ENCODE measurements around the gene CBY3. TPM values are rescaled to one million over a fixed set of nuclear protein-coding genes. Genes with fewer than 3 reads are reported as not detected.

Gene CBY3
- polyA plus RNA-seq, 1 of the 3 experiments (the other 2 are of a cell fraction) = not detected

GRCh38 chr5:179699616-179700237 lies 18.9 kb upstream of the CBY3 start:
- H3K9me3 ChIP-seq = no peaks in the 10 kb centered on the region
- WGBS (ENCODE audit: low lambda C conversion rate) = 2% methylated on average over 19 of the region's 19 CpGs
- CTCF ChIA-PET = interaction anchor here (0.9 to 1.1 kb wide), 2 partner anchors 18 to 63 kb away, joined by 3 to 4 read pairs; no protein-coding TSS in a partner anchor

DNA sequence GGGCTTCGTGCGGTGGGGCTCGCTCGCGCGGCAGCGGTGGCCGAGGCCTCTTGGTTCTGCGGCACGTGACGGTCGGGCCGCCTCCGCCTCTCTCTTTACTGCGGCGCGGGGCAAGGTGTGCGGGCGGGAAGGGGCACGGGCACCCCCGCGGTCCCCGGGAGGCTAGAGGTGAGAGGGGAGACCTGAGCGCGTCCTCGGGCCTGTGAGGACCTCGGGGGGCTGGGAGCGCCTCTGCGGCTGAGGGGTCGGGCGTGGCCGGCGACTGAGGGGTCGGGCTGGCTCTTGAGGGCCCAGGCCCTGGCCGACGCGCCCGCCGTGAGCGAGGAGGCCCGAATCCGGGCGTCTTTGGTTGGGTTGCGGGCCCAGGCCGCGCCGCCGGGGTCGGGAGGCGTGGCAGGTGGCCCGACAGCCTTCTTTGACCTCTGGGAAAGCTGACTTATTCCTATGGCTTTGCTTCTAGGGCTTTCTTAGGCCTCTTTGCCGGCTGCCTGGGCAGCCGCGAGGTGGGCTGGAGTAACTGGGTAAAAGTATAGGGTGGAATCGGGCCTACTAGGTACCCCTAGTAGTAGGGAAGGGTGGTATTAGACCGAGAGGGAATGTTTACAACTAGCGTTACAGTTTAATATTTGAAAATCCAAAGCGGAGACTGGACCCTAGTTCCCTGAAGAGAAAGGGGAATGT lies 18.2 kb upstream of the CBY3 start, which contains the start of gene CANX:
TSS of gene CANX (plus strand) at position 33 of the 681 bp plus-strand sequence. CDS start 6,715 bp downstream, outside the sequence.
- Histone ChIP-seq H3K4me1 (ENCODE audit: control insufficient read depth in 1 of 2, insufficient read depth in 2 of 2, low read depth in 1 of 2, low read length in 1 of 2) (peaks cover 4 to 5% of the 10 kb centered on the region in 2 experiments; a peak in 2 of 4 replicates), H3K4me3 (ENCODE audit: low read depth in 2 of 2, low read length in 1 of 2) (peak within 1 kb of the TSS; percentile 73 to 97), H3K36me3 (replicated peaks in 1 of 2; ENCODE audit: control insufficient read depth in 1 of 2, insufficient read depth in 2 of 2, low read length in 1 of 2) (peaks cover 0 to 17% of the 10 kb centered on the region in 2 experiments), H3K27me3 (ENCODE audit: insufficient read depth) (no peaks in the 10 kb centered on the region), H3K9me2 (no peaks in the 10 kb centered on the region), H3K9ac (peak within 1 kb of the TSS; percentile 99), H2AFZ (ENCODE audit: low read depth) (peak within 1 kb of the TSS; percentile 64), H3K4me2 (peak within 1 kb of the TSS; percentile 88), H3K79me2 (ENCODE audit: insufficient read depth) (peaks cover 71% of the 10 kb centered on the region), H4K20me1 (ENCODE audit: insufficient read depth) (peaks cover 42% of the 10 kb centered on the region), H3F3A (replicated peaks; ENCODE audit: insufficient read depth) (peaks cover 12% of the 10 kb centered on the region), H3K9me3 (no peaks in the 10 kb centered on the region), H3K27ac (ENCODE audit: low read depth in 2 of 2, low read length in 1 of 2) (peak within 1 kb of the TSS; percentile 94 to 96)
- TF ChIP-seq TCF12 (IDR thresholded peaks at IDR 0.05) = no peak
- TF ChIP-seq SMC3 (IDR thresholded peaks at IDR 0.05; ENCODE audit: low read depth, low read length) = no peak
- TF ChIP-seq, protein P1, sequence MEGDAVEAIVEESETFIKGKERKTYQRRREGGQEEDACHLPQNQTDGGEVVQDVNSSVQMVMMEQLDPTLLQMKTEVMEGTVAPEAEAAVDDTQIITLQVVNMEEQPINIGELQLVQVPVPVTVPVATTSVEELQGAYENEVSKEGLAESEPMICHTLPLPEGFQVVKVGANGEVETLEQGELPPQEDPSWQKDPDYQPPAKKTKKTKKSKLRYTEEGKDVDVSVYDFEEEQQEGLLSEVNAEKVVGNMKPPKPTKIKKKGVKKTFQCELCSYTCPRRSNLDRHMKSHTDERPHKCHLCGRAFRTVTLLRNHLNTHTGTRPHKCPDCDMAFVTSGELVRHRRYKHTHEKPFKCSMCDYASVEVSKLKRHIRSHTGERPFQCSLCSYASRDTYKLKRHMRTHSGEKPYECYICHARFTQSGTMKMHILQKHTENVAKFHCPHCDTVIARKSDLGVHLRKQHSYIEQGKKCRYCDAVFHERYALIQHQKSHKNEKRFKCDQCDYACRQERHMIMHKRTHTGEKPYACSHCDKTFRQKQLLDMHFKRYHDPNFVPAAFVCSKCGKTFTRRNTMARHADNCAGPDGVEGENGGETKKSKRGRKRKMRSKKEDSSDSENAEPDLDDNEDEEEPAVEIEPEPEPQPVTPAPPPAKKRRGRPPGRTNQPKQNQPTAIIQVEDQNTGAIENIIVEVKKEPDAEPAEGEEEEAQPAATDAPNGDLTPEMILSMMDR (IDR thresholded peaks at IDR 0.05) = no peak
- no peak for TF ChIP-seq EP300 (IDR thresholded peaks at IDR 0.05; ENCODE audit: borderline replicate concordance in 1 of 2, low read depth in 1 of 2, low read length in 1 of 2)
- TF ChIP-seq SIN3A (IDR thresholded peaks at IDR 0.05; ENCODE audit: borderline replicate concordance, low read depth, low read length) = no peak; the same call in 1 of the 2 replicates
- no peak for TF ChIP-seq CHD2 (IDR thresholded peaks at IDR 0.05; ENCODE audit: low read length, partially characterized antibody)
- TF ChIP-seq TAF1 (IDR thresholded peaks at IDR 0.05; ENCODE audit: borderline replicate concordance, low read depth, low read length) = peak; percentile 74
- TF ChIP-seq MXI1 (IDR thresholded peaks at IDR 0.05; ENCODE audit: low read depth, low read length) = peak; percentile 91
- peak; percentile 3; the same call in 1 of the 2 replicates for TF ChIP-seq POLR2AphosphoS5 (IDR thresholded peaks at IDR 0.05; ENCODE audit: low read depth, low read length)
- TF ChIP-seq, protein P2, sequence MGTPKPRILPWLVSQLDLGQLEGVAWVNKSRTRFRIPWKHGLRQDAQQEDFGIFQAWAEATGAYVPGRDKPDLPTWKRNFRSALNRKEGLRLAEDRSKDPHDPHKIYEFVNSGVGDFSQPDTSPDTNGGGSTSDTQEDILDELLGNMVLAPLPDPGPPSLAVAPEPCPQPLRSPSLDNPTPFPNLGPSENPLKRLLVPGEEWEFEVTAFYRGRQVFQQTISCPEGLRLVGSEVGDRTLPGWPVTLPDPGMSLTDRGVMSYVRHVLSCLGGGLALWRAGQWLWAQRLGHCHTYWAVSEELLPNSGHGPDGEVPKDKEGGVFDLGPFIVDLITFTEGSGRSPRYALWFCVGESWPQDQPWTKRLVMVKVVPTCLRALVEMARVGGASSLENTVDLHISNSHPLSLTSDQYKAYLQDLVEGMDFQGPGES (IDR thresholded peaks at IDR 0.05; ENCODE audit: low read depth, low read length) = no peak
- peak; percentile 95 for TF ChIP-seq MAX (IDR thresholded peaks at IDR 0.05; ENCODE audit: low read depth)
- TF ChIP-seq, protein P3, sequence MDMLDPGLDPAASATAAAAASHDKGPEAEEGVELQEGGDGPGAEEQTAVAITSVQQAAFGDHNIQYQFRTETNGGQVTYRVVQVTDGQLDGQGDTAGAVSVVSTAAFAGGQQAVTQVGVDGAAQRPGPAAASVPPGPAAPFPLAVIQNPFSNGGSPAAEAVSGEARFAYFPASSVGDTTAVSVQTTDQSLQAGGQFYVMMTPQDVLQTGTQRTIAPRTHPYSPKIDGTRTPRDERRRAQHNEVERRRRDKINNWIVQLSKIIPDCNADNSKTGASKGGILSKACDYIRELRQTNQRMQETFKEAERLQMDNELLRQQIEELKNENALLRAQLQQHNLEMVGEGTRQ (IDR thresholded peaks at IDR 0.05; ENCODE audit: borderline replicate concordance, low read depth, low read length) = peak; percentile 65
- no peak for TF ChIP-seq ELF1 (IDR thresholded peaks at IDR 0.05)
- no peak for TF ChIP-seq FOXJ3 (CRISPR knock-in tag; IDR thresholded peaks at IDR 0.05)
- TF ChIP-seq JUND (IDR thresholded peaks at IDR 0.05) = no peak
- TF ChIP-seq USF1 (IDR thresholded peaks at IDR 0.05; ENCODE audit: borderline replicate concordance, low read depth) = peak; percentile 91
- no peak for DNase-seq
- ChIA-PET CTCF (interaction anchor here (1.1 kb wide), 1 partner anchor 17 kb away, joined by 4 read pairs; no protein-coding TSS in a partner anchor), POLR2A (no interaction called here)
- under 1% methylated on average over 7 of the region's 58 CpGs for WGBS (ENCODE audit: low lambda C conversion rate)

More at GRCh38 chr5:179699616-179700237, 18.9 kb upstream of the CBY3 start:
- peak overlapping the region; percentile 88 for H3K4me2 ChIP-seq
- peak overlapping the region; percentile 99 for H3K9ac ChIP-seq
- POLR2A ChIA-PET = no interaction called here
- H3K36me3 ChIP-seq (replicated peaks in 1 of 2; ENCODE audit: control insufficient read depth in 1 of 2, insufficient read depth in 2 of 2, low read length in 1 of 2) = peaks cover 0 to 20% of the 10 kb centered on the region in 2 experiments
- no peaks in the 10 kb centered on the region for H3K9me2 ChIP-seq
- H3K27me3 ChIP-seq (ENCODE audit: insufficient read depth) = no peaks in the 10 kb centered on the region
- H3K27ac ChIP-seq (ENCODE audit: low read depth in 2 of 2, low read length in 1 of 2) = peak overlapping the region; percentile 72 to 89
- H3K4me1 ChIP-seq (ENCODE audit: control insufficient read depth in 1 of 2, insufficient read depth in 2 of 2, low read depth in 1 of 2, low read length in 1 of 2) = peaks cover 4 to 5% of the 10 kb centered on the region in 2 experiments; a peak in 2 of 4 replicates
- H2AFZ ChIP-seq (ENCODE audit: low read depth) = no peak overlapping the region
- peaks cover 78% of the 10 kb centered on the region for H3K79me2 ChIP-seq (ENCODE audit: insufficient read depth)
- DNase-seq = peak; percentile 48
- H3F3A ChIP-seq (replicated peaks; ENCODE audit: insufficient read depth) = peaks cover 8% of the 10 kb centered on the region
- H3K4me3 ChIP-seq (ENCODE audit: low read depth in 2 of 2, low read length in 1 of 2) = peak overlapping the region; percentile 73 to 97
- H4K20me1 ChIP-seq (ENCODE audit: insufficient read depth) = peaks cover 47% of the 10 kb centered on the region
- TF ChIP-seq MEF2A (IDR thresholded peaks at IDR 0.05; ENCODE audit: borderline replicate concordance, low read depth) (no peak), FOXM1 (IDR thresholded peaks at IDR 0.05; ENCODE audit: low read depth) (no peak), MXI1 (IDR thresholded peaks at IDR 0.05; ENCODE audit: low read depth, low read length) (0 out of 2 replicates have a peak, but pooled peaks have one; percentile 23)
